ENCODE results near the gene TMEM255B.
"Not testable (repeated sequence)": the region's sequence is repeated elsewhere in the genome, so short reads cannot be mapped to it uniquely, and the experiment has no call there.

Gene TMEM255B

DNA sequence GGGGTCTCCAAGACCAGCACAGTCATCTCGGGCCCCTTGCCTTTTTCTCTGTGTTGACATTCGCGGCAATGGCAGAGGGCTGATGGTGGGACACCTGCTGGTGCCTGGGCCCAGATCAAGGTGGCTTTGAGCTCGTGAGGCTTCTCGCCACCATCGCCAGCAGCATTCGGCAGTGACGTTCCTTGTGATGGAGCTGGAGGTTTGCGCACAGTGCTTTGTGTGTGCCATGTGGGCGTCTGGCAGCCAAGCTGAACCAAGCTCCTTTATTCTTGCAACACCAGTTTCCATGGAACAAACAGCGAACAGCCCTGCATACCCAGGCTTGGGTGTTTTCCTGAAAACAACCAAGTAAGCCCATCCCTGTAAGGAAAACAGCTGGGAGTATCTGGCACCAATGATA, 9.1 kb upstream of the TMEM255B start:
- TF ChIP-seq, protein P1, sequence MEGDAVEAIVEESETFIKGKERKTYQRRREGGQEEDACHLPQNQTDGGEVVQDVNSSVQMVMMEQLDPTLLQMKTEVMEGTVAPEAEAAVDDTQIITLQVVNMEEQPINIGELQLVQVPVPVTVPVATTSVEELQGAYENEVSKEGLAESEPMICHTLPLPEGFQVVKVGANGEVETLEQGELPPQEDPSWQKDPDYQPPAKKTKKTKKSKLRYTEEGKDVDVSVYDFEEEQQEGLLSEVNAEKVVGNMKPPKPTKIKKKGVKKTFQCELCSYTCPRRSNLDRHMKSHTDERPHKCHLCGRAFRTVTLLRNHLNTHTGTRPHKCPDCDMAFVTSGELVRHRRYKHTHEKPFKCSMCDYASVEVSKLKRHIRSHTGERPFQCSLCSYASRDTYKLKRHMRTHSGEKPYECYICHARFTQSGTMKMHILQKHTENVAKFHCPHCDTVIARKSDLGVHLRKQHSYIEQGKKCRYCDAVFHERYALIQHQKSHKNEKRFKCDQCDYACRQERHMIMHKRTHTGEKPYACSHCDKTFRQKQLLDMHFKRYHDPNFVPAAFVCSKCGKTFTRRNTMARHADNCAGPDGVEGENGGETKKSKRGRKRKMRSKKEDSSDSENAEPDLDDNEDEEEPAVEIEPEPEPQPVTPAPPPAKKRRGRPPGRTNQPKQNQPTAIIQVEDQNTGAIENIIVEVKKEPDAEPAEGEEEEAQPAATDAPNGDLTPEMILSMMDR (IDR thresholded peaks at IDR 0.05; ENCODE audit: low read length) = no peak
- Histone ChIP-seq H3K9me2 (ENCODE audit: low read depth, low read length) (no peaks in the 10 kb centered on the region), H3K4me1 (ENCODE audit: insufficient read depth, low read length, severe bottlenecking) (no peaks in the 10 kb centered on the region), H3K27me3 (ENCODE audit: insufficient read depth, low read length) (peaks cover 3% of the 10 kb centered on the region; the same call in 1 of the 2 replicates), H3F3A (ENCODE audit: insufficient read depth, low read length) (no peaks in the 10 kb centered on the region), H4K20me1 (ENCODE audit: insufficient read depth, low read length) (no peaks in the 10 kb centered on the region), H2AFZ (ENCODE audit: low read length) (no peak overlapping the region), H3K79me2 (ENCODE audit: insufficient read depth, low read length) (no peaks in the 10 kb centered on the region), H3K9me3 (ENCODE audit: low read length) (no peaks in the 10 kb centered on the region), H3K9ac (ENCODE audit: low read length) (no peak overlapping the region), H3K4me2 (ENCODE audit: low read length) (no peak overlapping the region), H3K4me3 (ENCODE audit: low read depth, low read length, poor library complexity, severe bottlenecking) (no peak overlapping the region), H3K36me3 (ENCODE audit: insufficient read depth, low read length) (no peaks in the 10 kb centered on the region), H3K27ac (ENCODE audit: low read depth, low read length, poor library complexity, severe bottlenecking) (no peak overlapping the region)

- Histone ChIP-seq H3K27me3 (ENCODE audit: insufficient read depth, low read length) (peaks cover 6% of the 10 kb centered on the region; the same call in 1 of the 2 replicates), H3K36me3 (ENCODE audit: insufficient read depth, low read length) (no peaks in the 10 kb centered on the region), H3K79me2 (ENCODE audit: insufficient read depth, low read length) (no peaks in the 10 kb centered on the region), H3K4me3 (ENCODE audit: low read depth, low read length, poor library complexity, severe bottlenecking) (no peak overlapping the region), H3K9me2 (ENCODE audit: low read depth, low read length) (no peaks in the 10 kb centered on the region), H3K9ac (ENCODE audit: low read length) (no peak overlapping the region), H2AFZ (ENCODE audit: low read length) (no peak overlapping the region), H4K20me1 (ENCODE audit: insufficient read depth, low read length) (no peaks in the 10 kb centered on the region), H3K9me3 (ENCODE audit: low read length) (no peaks in the 10 kb centered on the region), H3K4me2 (ENCODE audit: low read length) (no peak overlapping the region), H3K4me1 (ENCODE audit: insufficient read depth, low read length, severe bottlenecking) (no peaks in the 10 kb centered on the region), H3F3A (ENCODE audit: insufficient read depth, low read length) (no peaks in the 10 kb centered on the region), H3K27ac (ENCODE audit: low read depth, low read length, poor library complexity, severe bottlenecking) (no peak overlapping the region)
- no peak for TF ChIP-seq EZH2 (IDR thresholded peaks at IDR 0.05; ENCODE audit: borderline replicate concordance, low read length)
- TF ChIP-seq, protein P1 (IDR thresholded peaks at IDR 0.05; ENCODE audit: low read length) = no peak
Measured at GRCh38 chr13:113750554-113751399, 8.2 kb upstream of the TMEM255B start.

DNA sequence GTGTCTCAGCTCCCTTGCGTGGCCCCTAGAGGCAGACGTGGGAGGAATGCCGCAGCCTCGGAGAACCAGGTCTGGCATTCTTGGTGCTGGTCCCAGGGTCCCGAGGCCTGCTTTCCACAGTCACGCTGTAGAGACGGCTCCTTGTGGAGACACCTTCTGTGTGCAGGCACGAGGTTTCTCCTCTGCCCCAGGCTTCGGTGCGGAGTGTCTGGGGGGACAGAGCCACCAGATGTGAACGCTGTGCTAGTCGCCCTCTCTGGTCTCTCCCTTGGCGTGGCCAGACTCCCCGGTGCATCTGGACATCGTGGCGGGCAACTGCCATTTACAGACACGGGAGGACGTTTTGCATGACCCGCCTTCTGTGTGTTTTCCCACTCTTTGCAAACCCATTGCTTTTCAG, 7.5 kb upstream of the TMEM255B start:
- Histone ChIP-seq H3K4me1 (ENCODE audit: insufficient read depth, low read length, severe bottlenecking) (no peaks in the 10 kb centered on the region), H3K27ac (ENCODE audit: low read depth, low read length, poor library complexity, severe bottlenecking) (no peak overlapping the region), H3F3A (ENCODE audit: insufficient read depth, low read length) (no peaks in the 10 kb centered on the region), H3K79me2 (ENCODE audit: insufficient read depth, low read length) (no peaks in the 10 kb centered on the region), H3K9ac (ENCODE audit: low read length) (no peak overlapping the region), H3K27me3 (ENCODE audit: insufficient read depth, low read length) (peaks cover 6% of the 10 kb centered on the region; the same call in 1 of the 2 replicates), H3K36me3 (ENCODE audit: insufficient read depth, low read length) (no peaks in the 10 kb centered on the region), H3K4me2 (ENCODE audit: low read length) (no peak overlapping the region), H2AFZ (ENCODE audit: low read length) (no peak overlapping the region), H4K20me1 (ENCODE audit: insufficient read depth, low read length) (no peaks in the 10 kb centered on the region), H3K9me3 (ENCODE audit: low read length) (no peaks in the 10 kb centered on the region), H3K9me2 (ENCODE audit: low read depth, low read length) (no peaks in the 10 kb centered on the region), H3K4me3 (ENCODE audit: low read depth, low read length, poor library complexity, severe bottlenecking) (no peak overlapping the region)
- TF ChIP-seq, protein P1 (IDR thresholded peaks at IDR 0.05; ENCODE audit: low read length) = no peak
- TF ChIP-seq EZH2 (IDR thresholded peaks at IDR 0.05; ENCODE audit: borderline replicate concordance, low read length) = no peak

- H3K4me2 ChIP-seq (ENCODE audit: low read length); H3K36me3 ChIP-seq (ENCODE audit: insufficient read depth, low read length); H3K9ac ChIP-seq (ENCODE audit: low read length); H3K9me2 ChIP-seq (ENCODE audit: low read depth, low read length); H3F3A ChIP-seq (ENCODE audit: insufficient read depth, low read length); H4K20me1 ChIP-seq (ENCODE audit: insufficient read depth, low read length); H3K4me1 ChIP-seq (ENCODE audit: insufficient read depth, low read length, severe bottlenecking); H3K79me2 ChIP-seq (ENCODE audit: insufficient read depth, low read length); H2AFZ ChIP-seq (ENCODE audit: low read length); H3K27me3 ChIP-seq (ENCODE audit: insufficient read depth, low read length); H3K9me3 ChIP-seq (ENCODE audit: low read length); H3K27ac ChIP-seq (ENCODE audit: low read depth, low read length, poor library complexity, severe bottlenecking); H3K4me3 ChIP-seq (ENCODE audit: low read depth, low read length, poor library complexity, severe bottlenecking): not testable (repeated sequence)
Measured at GRCh38 chr13:113752211-113752986, 6.6 kb upstream of the TMEM255B start.

Measured in OCI-LY1 (cell line).